ENCODE measurements around the gene DDA1.
A peak's percentile ranks its signal among the peaks of the same experiment; 100 is the strongest.
"Not testable (repeated sequence)": the region's sequence is repeated elsewhere in the genome, so short reads cannot be mapped to it uniquely, and the experiment has no call there.

DDA1 gene

DNA sequence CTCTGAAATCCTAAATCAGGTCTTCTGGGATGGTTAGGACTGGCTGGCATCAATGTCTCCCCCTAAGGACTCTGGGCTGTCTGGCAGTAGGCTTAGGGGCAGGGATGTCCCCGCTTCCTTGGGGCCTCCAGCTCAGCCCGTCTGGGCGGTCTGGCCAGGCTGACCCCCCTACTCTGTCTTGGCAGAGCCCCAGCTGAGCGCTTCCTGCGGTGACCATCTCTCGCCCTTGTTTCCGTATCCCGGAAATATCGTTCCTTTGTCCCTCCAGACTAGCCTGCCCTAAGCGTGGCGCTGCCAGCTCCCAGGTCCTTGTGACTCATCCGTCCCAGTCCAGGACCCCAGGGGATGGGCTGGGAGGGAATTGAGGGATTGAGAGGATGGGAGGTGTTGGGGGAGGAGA lies 39.3 kb downstream of the DDA1 start:
- DNase-seq = no peak

- DNase-seq = no peak
These were observed 42.6 kb downstream of the DDA1 start for GRCh38 chr19:17351815-17352435.

DNA sequence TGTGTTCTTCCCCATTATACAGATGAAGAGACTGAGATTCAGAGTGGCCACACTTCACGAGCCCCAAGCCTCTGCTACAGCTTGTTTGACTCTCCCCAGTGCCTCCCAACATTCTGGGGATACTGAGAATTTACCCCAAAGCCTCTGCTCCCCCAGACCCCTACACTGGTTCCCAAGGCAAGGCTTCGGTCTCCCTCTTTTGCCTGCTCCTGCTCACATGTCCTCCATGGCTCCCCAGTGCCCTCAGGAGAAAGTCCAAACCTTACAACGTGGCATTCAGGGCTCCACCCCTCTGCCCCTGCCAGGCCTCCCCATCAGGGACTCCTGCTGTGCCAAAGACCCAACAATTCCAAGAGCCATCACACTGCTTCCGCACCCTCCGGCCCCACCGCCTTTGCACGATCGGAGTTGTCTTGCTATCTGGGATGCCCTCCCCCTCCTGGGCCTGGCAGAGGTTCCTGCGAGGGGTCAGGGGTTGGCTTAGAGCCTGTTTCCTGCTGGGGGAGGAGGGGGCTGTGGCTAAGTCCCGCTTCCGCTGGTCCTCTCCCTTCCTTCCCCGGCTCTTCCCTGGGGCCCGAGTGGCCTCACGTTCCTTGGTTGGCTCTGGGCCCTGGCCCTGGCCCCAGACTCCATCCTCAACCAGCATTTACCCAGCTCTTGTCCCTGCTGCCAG lies 43.4 kb downstream of the DDA1 start:
- DNase-seq = no peak

- DNase-seq = no peak
These were observed 44.0 kb downstream of the DDA1 start for GRCh38 chr19:17353386-17353785.

DNA sequence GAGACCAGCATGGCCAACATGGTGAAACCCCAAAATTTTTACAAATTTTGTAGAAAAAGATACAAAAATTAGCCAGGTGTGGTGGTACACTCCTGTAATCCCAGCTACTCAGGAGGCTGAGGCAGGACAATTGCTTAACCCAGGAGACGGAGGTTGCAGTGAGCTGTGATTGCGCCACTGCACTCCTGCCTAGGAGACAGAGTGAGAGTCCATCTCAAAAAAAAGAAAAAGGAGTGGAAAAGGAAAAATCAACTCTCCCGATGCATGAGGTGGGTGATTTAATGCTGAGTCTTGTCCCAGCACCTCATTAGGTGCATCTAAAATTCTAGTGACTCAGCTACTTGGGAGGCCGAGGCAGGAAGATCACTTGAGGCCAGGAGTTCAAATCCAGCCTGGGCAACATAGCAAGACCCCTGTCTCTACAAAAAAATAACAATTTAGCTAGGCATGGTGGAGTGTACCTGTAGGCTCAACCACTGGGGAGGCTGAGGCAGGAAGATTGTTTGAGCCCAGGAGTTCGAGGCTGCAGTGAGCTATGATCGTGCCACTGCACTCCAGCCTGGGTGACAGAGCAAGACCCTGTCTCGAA lies 47.8 kb downstream of the DDA1 start:
- no peak for DNase-seq

GRCh38 chr19:17357724-17358123 lies 48.4 kb downstream of the DDA1 start:
- DNase-seq = no peak

GRCh38 chr19:17358395-17358794 lies 49.0 kb downstream of the DDA1 start:
- DNase-seq = peak; percentile 74

GRCh38 chr19:17359905-17360800 lies 50.8 kb downstream of the DDA1 start:
- no peak for DNase-seq

GRCh38 chr19:17363852-17364605 lies 54.7 kb downstream of the DDA1 start:
- not testable (repeated sequence) for DNase-seq

GRCh38 chr19:17365361-17365760 lies 56.0 kb downstream of the DDA1 start:
- DNase-seq = no peak

DNA sequence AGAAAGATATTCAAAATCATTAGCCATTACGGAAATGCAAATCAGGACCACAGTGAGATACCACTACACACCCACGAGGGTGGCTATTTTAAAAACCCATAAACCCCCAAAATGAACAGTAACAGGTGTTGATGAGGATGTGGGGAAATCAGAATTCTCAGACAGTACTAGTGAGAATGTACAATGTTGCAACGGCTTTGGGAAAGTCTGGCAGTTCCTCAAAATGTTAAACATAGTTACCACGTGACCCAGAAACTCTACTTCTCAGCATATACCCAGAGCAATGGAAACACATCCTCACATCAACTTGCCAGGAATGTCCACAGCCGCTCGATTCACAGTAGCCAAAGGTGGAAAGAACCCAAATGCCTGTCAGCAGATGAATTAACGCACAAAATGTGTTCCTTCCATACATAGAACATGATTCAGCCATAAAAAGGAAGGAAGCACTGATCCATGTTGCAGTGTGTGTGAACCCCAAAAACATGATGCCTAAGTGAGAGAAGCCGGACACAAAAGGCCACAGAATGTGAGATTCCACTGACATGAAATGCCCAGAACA lies 60.7 kb downstream of the DDA1 start:
- no peak for DNase-seq
